ENCODE results near the gene CHRM3.

The CHRM3 gene

GRCh38 chr1:239413916-239414315, 27.5 kb downstream of the CHRM3 start:
- no peak for DNase-seq (ENCODE audit: low read depth in 2 of 2)

GRCh38 chr1:239417221-239417620, 30.9 kb downstream of the CHRM3 start:
- DNase-seq (ENCODE audit: low read depth in 2 of 2), result no peak

GRCh38 chr1:239417986-239418640, 31.7 kb downstream of the CHRM3 start:
- DNase-seq (ENCODE audit: low read depth in 2 of 2), result no peak

GRCh38 chr1:239418681-239419080, 32.3 kb downstream of the CHRM3 start:
- DNase-seq (ENCODE audit: low read depth in 2 of 2), result no peak

- no peak for DNase-seq (ENCODE audit: low read depth in 2 of 2)
Observed at GRCh38 chr1:239421811-239422210, 35.4 kb downstream of the CHRM3 start.

- DNase-seq (ENCODE audit: low read depth in 2 of 2), result no peak
Observed at GRCh38 chr1:239422818-239423217, 36.5 kb downstream of the CHRM3 start.

GRCh38 chr1:239426821-239427475, 40.6 kb downstream of the CHRM3 start:
- no peak for DNase-seq (ENCODE audit: low read depth in 2 of 2)

GRCh38 chr1:239427712-239428111, 41.3 kb downstream of the CHRM3 start:
- no peak for DNase-seq (ENCODE audit: low read depth in 2 of 2)

GRCh38 chr1:239428120-239428710, 41.8 kb downstream of the CHRM3 start:
- no peak for DNase-seq (ENCODE audit: low read depth in 2 of 2)

- DNase-seq (ENCODE audit: low read depth in 2 of 2), result no peak
Observed at GRCh38 chr1:239429163-239429562, 42.8 kb downstream of the CHRM3 start.

- DNase-seq (ENCODE audit: low read depth in 2 of 2), result no peak
Observed at GRCh38 chr1:239432255-239432654, 45.9 kb downstream of the CHRM3 start.

GRCh38 chr1:239434181-239434580, 47.8 kb downstream of the CHRM3 start:
- no peak for DNase-seq (ENCODE audit: low read depth in 2 of 2)

All from stimulated activated CD4-positive, alpha-beta T cell treated with anti-CD3 and anti-CD28 coated beads, Interleukin-15, amount 100 ng/mL, for 48 hours (primary cell).